Keratinocyte (primary cell): ENCODE results near the gene CA5A.

Source experiments
- EZH2 ChIP-seq: IDR thresholded peaks from one replicate; pipeline ENCODE4 v1.6.1; 2012; ENCODE audit warnings: inconsistent platforms, mild to moderate bottlenecking, low read length, moderate library complexity
- TF ChIP-seq, protein P1 (sequence below), 3 experiments: IDR thresholded peaks in 1 of 3; conservative IDR thresholded peaks in 1 of 3; optimal IDR thresholded peaks in 1 of 3; 2 replicates in 2 of 3; 3 replicates in 1 of 3; pipeline versions ENCODE3 to v1.5.1; 2011; ENCODE audit warnings: low read length in 3 of 3, mild to moderate bottlenecking in 3 of 3, moderate library complexity in 2 of 3, control low read depth in 1 of 3, inconsistent platforms in 1 of 3; ENCODE audit not compliant: insufficient read depth in 2 of 3; ENCODE audit errors: extremely low read depth in 1 of 3

DNA sequence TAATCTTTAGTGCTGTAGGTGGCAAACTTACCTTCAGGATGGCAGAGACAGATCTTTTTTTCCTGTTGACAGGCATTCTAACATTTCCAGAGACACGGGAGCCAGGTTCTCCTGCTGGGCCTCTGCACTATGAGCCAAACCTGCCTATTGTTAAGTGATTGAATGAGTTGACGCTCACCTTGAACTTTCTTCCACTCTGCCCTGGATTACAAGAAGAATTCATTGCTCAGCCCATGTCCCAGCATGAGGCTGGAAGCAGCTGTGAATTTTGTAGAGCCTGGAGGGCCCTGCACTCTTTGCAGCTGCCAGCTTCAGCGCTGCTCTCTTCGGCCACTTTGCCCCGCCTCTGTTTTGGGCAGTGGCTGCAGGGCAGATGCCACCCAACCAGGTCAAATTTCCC is 57.6 kb downstream of the CA5A start:
- TF ChIP-seq, protein P1, sequence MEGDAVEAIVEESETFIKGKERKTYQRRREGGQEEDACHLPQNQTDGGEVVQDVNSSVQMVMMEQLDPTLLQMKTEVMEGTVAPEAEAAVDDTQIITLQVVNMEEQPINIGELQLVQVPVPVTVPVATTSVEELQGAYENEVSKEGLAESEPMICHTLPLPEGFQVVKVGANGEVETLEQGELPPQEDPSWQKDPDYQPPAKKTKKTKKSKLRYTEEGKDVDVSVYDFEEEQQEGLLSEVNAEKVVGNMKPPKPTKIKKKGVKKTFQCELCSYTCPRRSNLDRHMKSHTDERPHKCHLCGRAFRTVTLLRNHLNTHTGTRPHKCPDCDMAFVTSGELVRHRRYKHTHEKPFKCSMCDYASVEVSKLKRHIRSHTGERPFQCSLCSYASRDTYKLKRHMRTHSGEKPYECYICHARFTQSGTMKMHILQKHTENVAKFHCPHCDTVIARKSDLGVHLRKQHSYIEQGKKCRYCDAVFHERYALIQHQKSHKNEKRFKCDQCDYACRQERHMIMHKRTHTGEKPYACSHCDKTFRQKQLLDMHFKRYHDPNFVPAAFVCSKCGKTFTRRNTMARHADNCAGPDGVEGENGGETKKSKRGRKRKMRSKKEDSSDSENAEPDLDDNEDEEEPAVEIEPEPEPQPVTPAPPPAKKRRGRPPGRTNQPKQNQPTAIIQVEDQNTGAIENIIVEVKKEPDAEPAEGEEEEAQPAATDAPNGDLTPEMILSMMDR (optimal IDR thresholded peaks at IDR 0.05 in 1 of 3, IDR thresholded peaks at IDR 0.05 in 1 of 3, conservative IDR thresholded peaks at IDR 0.05 in 1 of 3; ENCODE audit: extremely low read depth in 1 of 3, insufficient read depth in 2 of 3, low read length in 3 of 3), result no peak
- TF ChIP-seq EZH2, result no peak
